Measurements from ENCODE around the gene ERN1.
A peak's percentile ranks its signal among the peaks of the same experiment; 100 is the strongest.

The ERN1 gene

DNA sequence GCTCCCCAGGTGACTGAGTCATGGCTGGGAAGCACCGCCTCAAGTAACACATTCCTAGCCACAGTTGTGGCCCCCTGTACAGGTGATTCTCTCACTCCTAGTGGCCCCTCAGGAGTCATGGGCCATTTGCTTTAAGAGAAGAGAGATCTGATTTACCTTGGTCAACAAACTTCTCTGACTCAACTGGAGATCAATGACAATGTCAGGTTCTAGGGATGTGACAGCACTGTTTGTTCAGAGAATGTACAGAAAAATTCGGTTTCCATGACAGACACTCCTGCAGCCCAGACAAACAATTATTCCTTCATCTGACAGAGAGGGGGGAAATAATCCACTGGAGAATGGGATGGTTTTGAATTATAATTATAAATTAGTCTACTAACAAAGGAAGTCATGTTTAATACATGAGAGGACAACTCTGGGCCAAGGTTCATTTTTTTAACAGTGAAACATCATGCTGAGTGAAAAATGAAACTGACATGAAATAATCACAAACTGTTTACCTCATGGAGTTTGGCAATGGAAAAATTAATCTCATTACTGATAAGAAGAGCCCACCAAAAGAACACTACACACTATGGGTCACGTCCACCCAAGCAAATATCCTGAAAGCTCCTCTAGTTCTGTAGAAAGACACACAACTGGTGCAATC is 9.7 kb downstream of the ERN1 start:
- H3K27me3 ChIP-seq (ENCODE audit: insufficient read depth, poor library complexity, severe bottlenecking) = no peaks in the 10 kb centered on the region
- TF ChIP-seq, protein P1, sequence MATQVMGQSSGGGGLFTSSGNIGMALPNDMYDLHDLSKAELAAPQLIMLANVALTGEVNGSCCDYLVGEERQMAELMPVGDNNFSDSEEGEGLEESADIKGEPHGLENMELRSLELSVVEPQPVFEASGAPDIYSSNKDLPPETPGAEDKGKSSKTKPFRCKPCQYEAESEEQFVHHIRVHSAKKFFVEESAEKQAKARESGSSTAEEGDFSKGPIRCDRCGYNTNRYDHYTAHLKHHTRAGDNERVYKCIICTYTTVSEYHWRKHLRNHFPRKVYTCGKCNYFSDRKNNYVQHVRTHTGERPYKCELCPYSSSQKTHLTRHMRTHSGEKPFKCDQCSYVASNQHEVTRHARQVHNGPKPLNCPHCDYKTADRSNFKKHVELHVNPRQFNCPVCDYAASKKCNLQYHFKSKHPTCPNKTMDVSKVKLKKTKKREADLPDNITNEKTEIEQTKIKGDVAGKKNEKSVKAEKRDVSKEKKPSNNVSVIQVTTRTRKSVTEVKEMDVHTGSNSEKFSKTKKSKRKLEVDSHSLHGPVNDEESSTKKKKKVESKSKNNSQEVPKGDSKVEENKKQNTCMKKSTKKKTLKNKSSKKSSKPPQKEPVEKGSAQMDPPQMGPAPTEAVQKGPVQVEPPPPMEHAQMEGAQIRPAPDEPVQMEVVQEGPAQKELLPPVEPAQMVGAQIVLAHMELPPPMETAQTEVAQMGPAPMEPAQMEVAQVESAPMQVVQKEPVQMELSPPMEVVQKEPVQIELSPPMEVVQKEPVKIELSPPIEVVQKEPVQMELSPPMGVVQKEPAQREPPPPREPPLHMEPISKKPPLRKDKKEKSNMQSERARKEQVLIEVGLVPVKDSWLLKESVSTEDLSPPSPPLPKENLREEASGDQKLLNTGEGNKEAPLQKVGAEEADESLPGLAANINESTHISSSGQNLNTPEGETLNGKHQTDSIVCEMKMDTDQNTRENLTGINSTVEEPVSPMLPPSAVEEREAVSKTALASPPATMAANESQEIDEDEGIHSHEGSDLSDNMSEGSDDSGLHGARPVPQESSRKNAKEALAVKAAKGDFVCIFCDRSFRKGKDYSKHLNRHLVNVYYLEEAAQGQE (IDR thresholded peaks at IDR 0.05; ENCODE audit: insufficient replicate concordance, low read depth) = no peak
- TF ChIP-seq SPI1 (IDR thresholded peaks at IDR 0.05; ENCODE audit: borderline replicate concordance, low read depth) (no peak), GABPA (IDR thresholded peaks at IDR 0.05; ENCODE audit: low read depth) (no peak), POLR2AphosphoS5 (IDR thresholded peaks at IDR 0.05; ENCODE audit: low read depth) (no peak)
- TF ChIP-seq, protein P2, sequence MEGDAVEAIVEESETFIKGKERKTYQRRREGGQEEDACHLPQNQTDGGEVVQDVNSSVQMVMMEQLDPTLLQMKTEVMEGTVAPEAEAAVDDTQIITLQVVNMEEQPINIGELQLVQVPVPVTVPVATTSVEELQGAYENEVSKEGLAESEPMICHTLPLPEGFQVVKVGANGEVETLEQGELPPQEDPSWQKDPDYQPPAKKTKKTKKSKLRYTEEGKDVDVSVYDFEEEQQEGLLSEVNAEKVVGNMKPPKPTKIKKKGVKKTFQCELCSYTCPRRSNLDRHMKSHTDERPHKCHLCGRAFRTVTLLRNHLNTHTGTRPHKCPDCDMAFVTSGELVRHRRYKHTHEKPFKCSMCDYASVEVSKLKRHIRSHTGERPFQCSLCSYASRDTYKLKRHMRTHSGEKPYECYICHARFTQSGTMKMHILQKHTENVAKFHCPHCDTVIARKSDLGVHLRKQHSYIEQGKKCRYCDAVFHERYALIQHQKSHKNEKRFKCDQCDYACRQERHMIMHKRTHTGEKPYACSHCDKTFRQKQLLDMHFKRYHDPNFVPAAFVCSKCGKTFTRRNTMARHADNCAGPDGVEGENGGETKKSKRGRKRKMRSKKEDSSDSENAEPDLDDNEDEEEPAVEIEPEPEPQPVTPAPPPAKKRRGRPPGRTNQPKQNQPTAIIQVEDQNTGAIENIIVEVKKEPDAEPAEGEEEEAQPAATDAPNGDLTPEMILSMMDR (IDR thresholded peaks at IDR 0.05; ENCODE audit: insufficient read depth, low read length) = no peak
- no peak overlapping the region for H3K27ac ChIP-seq (replicated peaks)
- no peak overlapping the region for H3K4me3 ChIP-seq (replicated peaks; ENCODE audit: insufficient read depth, low read length)
- no peak for DNase-seq (ENCODE audit: low read depth in 1 of 2, low spot score in 1 of 2)

DNA sequence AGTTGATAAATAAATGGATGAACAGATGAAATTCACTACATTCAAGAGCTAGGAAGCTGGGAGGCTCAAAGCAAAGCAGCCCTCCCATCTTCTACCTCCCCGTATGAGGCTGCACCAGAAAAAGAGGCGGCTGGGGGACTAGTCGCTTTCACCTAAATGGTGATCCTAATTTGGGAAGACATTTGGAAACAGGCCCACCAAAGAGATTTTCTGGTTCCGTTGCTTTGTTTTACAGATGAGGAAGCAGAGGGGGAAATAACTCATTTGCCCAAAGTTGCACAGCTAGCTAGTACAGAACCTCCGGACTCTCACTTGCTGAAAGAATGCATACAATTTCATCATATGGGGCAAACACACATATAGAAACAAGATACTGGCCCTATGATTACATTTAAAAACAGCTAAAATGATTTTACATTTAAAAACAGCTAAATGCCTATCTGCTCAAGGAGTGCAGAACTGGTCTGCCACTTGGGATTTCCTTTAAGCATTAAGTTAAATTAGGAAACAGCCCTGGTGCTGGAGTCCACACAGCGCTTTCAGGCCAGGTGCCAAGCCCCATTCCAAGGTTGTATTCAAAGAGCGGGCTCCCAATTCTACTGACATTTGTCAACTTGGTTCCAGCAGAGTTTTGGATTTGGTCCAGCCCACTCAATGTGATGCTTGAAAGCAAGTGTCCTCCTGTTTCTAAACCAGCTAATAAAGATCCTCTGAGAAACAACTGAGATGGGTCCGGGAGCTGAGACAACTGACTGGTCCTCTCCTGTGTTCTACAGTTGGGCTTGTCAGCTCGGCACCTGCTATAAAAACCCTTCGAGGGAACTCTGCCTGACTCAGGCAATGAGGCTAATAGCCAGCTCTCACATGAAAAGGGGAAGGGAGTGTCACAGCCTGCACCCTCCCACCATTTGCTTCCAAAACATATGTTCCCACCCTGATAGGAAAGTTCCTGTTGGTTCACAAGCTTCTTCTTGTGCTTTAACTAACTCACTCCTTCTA is 11.7 kb downstream of the ERN1 start:
- peak; percentile 59 for TF ChIP-seq POLR2AphosphoS5 (IDR thresholded peaks at IDR 0.05; ENCODE audit: low read depth)
- TF ChIP-seq GABPA (IDR thresholded peaks at IDR 0.05; ENCODE audit: low read depth) = peak; percentile 37
- peak; percentile 82 for TF ChIP-seq SPI1 (IDR thresholded peaks at IDR 0.05; ENCODE audit: borderline replicate concordance, low read depth)
- TF ChIP-seq, protein P2 (IDR thresholded peaks at IDR 0.05; ENCODE audit: insufficient read depth, low read length) = no peak
- peak overlapping the region; percentile 50 for H3K27ac ChIP-seq (replicated peaks)
- DNase-seq (ENCODE audit: low read depth in 1 of 2, low spot score in 1 of 2) = peak; percentile 47 to 78
- no peak overlapping the region for H3K4me3 ChIP-seq (replicated peaks; ENCODE audit: insufficient read depth, low read length)
- no peaks in the 10 kb centered on the region for H3K27me3 ChIP-seq (ENCODE audit: insufficient read depth, poor library complexity, severe bottlenecking)

DNA sequence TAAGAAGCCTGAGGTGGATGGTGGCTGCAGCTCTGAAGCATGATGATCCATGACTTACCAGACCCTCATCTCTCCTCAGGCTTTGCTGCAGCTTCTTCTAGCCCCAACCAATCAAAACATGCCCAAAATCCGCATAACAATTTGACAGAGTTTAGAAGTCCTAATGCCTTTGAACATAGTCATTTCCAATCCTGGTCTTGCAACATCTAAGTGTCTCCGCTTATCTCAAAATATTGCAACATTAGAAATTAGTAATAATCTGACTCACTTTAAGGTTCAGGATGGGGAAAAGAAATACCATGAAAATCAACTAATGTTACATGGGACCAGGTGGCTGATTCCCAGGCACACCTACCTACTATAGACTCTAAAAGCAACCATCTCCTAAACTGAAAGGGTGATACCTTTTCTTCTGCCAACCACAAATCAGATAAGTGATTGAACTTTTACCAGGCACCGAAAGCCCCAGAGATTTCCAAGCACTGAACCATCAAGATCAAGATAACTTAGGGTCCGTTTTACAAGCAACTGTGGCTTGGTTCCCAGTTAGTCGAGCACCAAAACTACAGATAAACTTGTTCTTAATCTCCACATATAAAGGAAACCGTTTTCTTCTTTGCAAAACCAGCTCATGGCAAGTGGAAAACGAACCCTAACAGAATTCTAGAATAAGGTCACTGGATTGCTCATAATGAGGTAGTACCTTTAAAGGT is 14.0 kb downstream of the ERN1 start:
- no peak overlapping the region for H3K27ac ChIP-seq (replicated peaks)

More for the DNA sequence above, 14.0 kb downstream of the ERN1 start:
- Histone ChIP-seq H3K4me3 (replicated peaks; ENCODE audit: insufficient read depth, low read length) (no peak overlapping the region), H3K27me3 (ENCODE audit: insufficient read depth, poor library complexity, severe bottlenecking) (no peaks in the 10 kb centered on the region)
- DNase-seq (ENCODE audit: low read depth in 1 of 2, low spot score in 1 of 2) = peak in 1 of 2 experiments; percentile 74
- TF ChIP-seq POLR2AphosphoS5 (IDR thresholded peaks at IDR 0.05; ENCODE audit: low read depth) = no peak
- no peak for TF ChIP-seq GABPA (IDR thresholded peaks at IDR 0.05; ENCODE audit: low read depth)
- no peak for TF ChIP-seq SPI1 (IDR thresholded peaks at IDR 0.05; ENCODE audit: borderline replicate concordance, low read depth)
- TF ChIP-seq, protein P1 (IDR thresholded peaks at IDR 0.05; ENCODE audit: insufficient replicate concordance, low read depth) = no peak
- TF ChIP-seq, protein P2 (IDR thresholded peaks at IDR 0.05; ENCODE audit: insufficient read depth, low read length) = no peak

Measured in HL-60 (cell line).